Mucosa of rectum (tissue), 2 donors: Measurements from ENCODE around the gene QPCT.
A peak's percentile ranks its signal among the peaks of the same experiment; 100 is the strongest.

ENCODE experiments used
- H3K27ac ChIP-seq, 2 donors: one replicate each; pipeline ENCODE4 v1.7.0; 2013; ENCODE audit warnings: inconsistent platforms in 2 of 2, low read depth in 2 of 2, low read length in 2 of 2
- H3K27me3 ChIP-seq, 2 donors: one replicate each; pipeline ENCODE4 v1.7.0; 2013; ENCODE audit warnings: low read length in 2 of 2; ENCODE audit not compliant: control insufficient read depth in 2 of 2, insufficient read depth in 2 of 2
- H3K36me3 ChIP-seq, 2 donors: one replicate each; pipeline ENCODE4 v1.7.0; 2013; ENCODE audit warnings: low read length in 2 of 2; ENCODE audit not compliant: control insufficient read depth in 2 of 2, insufficient read depth in 2 of 2
- H3K4me1 ChIP-seq, 2 donors: one replicate each; pipeline ENCODE4 v1.7.0; 2013; ENCODE audit warnings: low read length in 2 of 2, mild to moderate bottlenecking in 1 of 2; ENCODE audit not compliant: control insufficient read depth in 2 of 2, insufficient read depth in 2 of 2
- H3K4me3 ChIP-seq, 2 donors: one replicate each; pipeline ENCODE4 v1.7.0; 2013; ENCODE audit warnings: low read length in 2 of 2
- H3K9ac ChIP-seq, 2 donors: one replicate each; pipeline ENCODE4 v1.7.0; 2013; ENCODE audit warnings: low read length in 2 of 2, low read depth in 1 of 2, mild to moderate bottlenecking in 1 of 2
- H3K9me3 ChIP-seq, 2 donors: one replicate each; pipeline ENCODE4 v1.7.0; 2013; ENCODE audit warnings: low read length in 2 of 2; ENCODE audit not compliant: control insufficient read depth in 2 of 2
- donor health status: healthy.
- donor health status: Normal muscosa, but diverticular disease.

The QPCT gene

GRCh38 chr2:37324536-37324785 lies 20.0 kb upstream of the QPCT start:
- Histone ChIP-seq H3K4me3 (peak overlapping the region; percentile 49 to 90), H3K36me3 (no peaks in the 10 kb centered on the region), H3K27ac (peak overlapping the region; percentile 77 to 84), H3K4me1 (peaks cover 2 to 22% of the 10 kb centered on the region in 2 donors), H3K9ac (peak overlapping the region in 1 of 2 donors; percentile 83), H3K9me3 (no peaks in the 10 kb centered on the region), H3K27me3 (no peaks in the 10 kb centered on the region)

GRCh38 chr2:37324786-37325624 lies 19.4 kb upstream of the QPCT start, which contains the start of gene PRKD3:
TSS of gene PRKD3 (minus strand) at chr2:37324833. CDS start at chr2:37316524, 8,309 bp downstream.
- Histone ChIP-seq H3K4me1 (peaks cover 2 to 22% of the 10 kb centered on the region in 2 donors), H3K27ac (peak within 1 kb of the TSS; percentile 83 to 84), H3K9ac (peak within 1 kb of the TSS; percentile 83 to 85), H3K9me3 (no peaks in the 10 kb centered on the region), H3K36me3 (no peaks in the 10 kb centered on the region), H3K4me3 (peak within 1 kb of the TSS; percentile 90 to 93), H3K27me3 (no peaks in the 10 kb centered on the region)

GRCh38 chr2:37325625-37326071 lies 18.8 kb upstream of the QPCT start:
- Histone ChIP-seq H3K4me1 (peaks cover 2 to 22% of the 10 kb centered on the region in 2 donors), H3K9me3 (no peaks in the 10 kb centered on the region), H3K9ac (peak overlapping the region; percentile 68 to 83), H3K27me3 (no peaks in the 10 kb centered on the region), H3K4me3 (peak overlapping the region; percentile 86 to 90), H3K36me3 (no peaks in the 10 kb centered on the region), H3K27ac (peak overlapping the region; percentile 83 to 84)

- H3K9me3 ChIP-seq, result no peaks in the 10 kb centered on the region
- no peak overlapping the region for H3K27ac ChIP-seq
- no peaks in the 10 kb centered on the region for H3K27me3 ChIP-seq
- H3K4me1 ChIP-seq, result peaks cover 2 to 22% of the 10 kb centered on the region in 2 donors
- H3K9ac ChIP-seq, result peak overlapping the region in 1 of 2 donors; percentile 11
- H3K36me3 ChIP-seq, result no peaks in the 10 kb centered on the region
- peak overlapping the region; percentile 7 to 86 for H3K4me3 ChIP-seq
Measured at GRCh38 chr2:37326285-37326684, 18.1 kb upstream of the QPCT start.

- peak overlapping the region in 1 of 2 donors; percentile 11 for H3K9ac ChIP-seq
- H3K4me1 ChIP-seq, result peaks cover 0 to 22% of the 10 kb centered on the region in 2 donors
- H3K27me3 ChIP-seq, result no peaks in the 10 kb centered on the region
- H3K27ac ChIP-seq, result no peak overlapping the region
- H3K9me3 ChIP-seq, result no peaks in the 10 kb centered on the region
- H3K36me3 ChIP-seq, result no peaks in the 10 kb centered on the region
- H3K4me3 ChIP-seq, result no peak overlapping the region
Measured at GRCh38 chr2:37326866-37327634, 17.4 kb upstream of the QPCT start.

GRCh38 chr2:37330681-37331080 lies 13.7 kb upstream of the QPCT start:
- Histone ChIP-seq H3K36me3 (no peaks in the 10 kb centered on the region), H3K9me3 (no peaks in the 10 kb centered on the region), H3K9ac (no peak overlapping the region), H3K27me3 (no peaks in the 10 kb centered on the region), H3K4me3 (no peak overlapping the region), H3K27ac (no peak overlapping the region), H3K4me1 (peaks cover 0 to 2% of the 10 kb centered on the region in 2 donors)

GRCh38 chr2:37332560-37332959 lies 11.9 kb upstream of the QPCT start:
- Histone ChIP-seq H3K27me3 (no peaks in the 10 kb centered on the region), H3K36me3 (no peaks in the 10 kb centered on the region), H3K9me3 (no peaks in the 10 kb centered on the region), H3K9ac (no peak overlapping the region), H3K4me1 (no peaks in the 10 kb centered on the region), H3K4me3 (no peak overlapping the region), H3K27ac (no peak overlapping the region)

- Histone ChIP-seq H3K4me3 (no peak overlapping the region), H3K9ac (no peak overlapping the region), H3K36me3 (no peaks in the 10 kb centered on the region), H3K4me1 (no peaks in the 10 kb centered on the region), H3K9me3 (no peaks in the 10 kb centered on the region), H3K27me3 (no peaks in the 10 kb centered on the region), H3K27ac (no peak overlapping the region)
Measured at GRCh38 chr2:37333256-37333655, 11.2 kb upstream of the QPCT start.

GRCh38 chr2:37335604-37336003 lies 8.8 kb upstream of the QPCT start:
- H3K36me3 ChIP-seq, result no peaks in the 10 kb centered on the region
- H3K27ac ChIP-seq, result no peak overlapping the region
- H3K9me3 ChIP-seq, result no peaks in the 10 kb centered on the region
- H3K27me3 ChIP-seq, result no peaks in the 10 kb centered on the region
- H3K9ac ChIP-seq, result no peak overlapping the region
- H3K4me3 ChIP-seq, result no peak overlapping the region
- H3K4me1 ChIP-seq, result no peaks in the 10 kb centered on the region

- Histone ChIP-seq H3K9ac (no peak overlapping the region), H3K4me1 (no peaks in the 10 kb centered on the region), H3K9me3 (no peaks in the 10 kb centered on the region), H3K27ac (no peak overlapping the region), H3K36me3 (no peaks in the 10 kb centered on the region), H3K4me3 (no peak overlapping the region), H3K27me3 (no peaks in the 10 kb centered on the region)
Measured at GRCh38 chr2:37337620-37338280, 6.7 kb upstream of the QPCT start.
